GM12865 (cell line): ENCODE data around the gene PPCS.

ENCODE experiments used
- DNase-seq: peaks from one replicate; pipeline ENCODE4 v3.0.0; 2010; ENCODE audit warnings: low read depth
- H3K4me3 ChIP-seq: 2 replicates; pipeline ENCODE4 v1.5.1; 2011; ENCODE audit warnings: mild to moderate bottlenecking, low read depth, low read length, control low read depth
- CTCF ChIP-seq: IDR thresholded peaks from 2 replicates; pipeline ENCODE4 v1.5.1; 2011; ENCODE audit warnings: low read length, control low read depth, low read depth, inconsistent platforms; ENCODE audit not compliant: insufficient read depth; ENCODE audit errors: missing control alignments

PPCS gene

GRCh38 chr1:42450061-42450460 is 6.3 kb upstream of the PPCS start:
- no peak for TF ChIP-seq CTCF
- peak; percentile 7 for DNase-seq
- H3K4me3 ChIP-seq = no peak overlapping the region

GRCh38 chr1:42453386-42453785 is 3.0 kb upstream of the PPCS start:
- no peak for TF ChIP-seq CTCF
- no peak overlapping the region for H3K4me3 ChIP-seq
- no peak for DNase-seq

- no peak for DNase-seq
- H3K4me3 ChIP-seq = no peak overlapping the region
- no peak for TF ChIP-seq CTCF
Observed at GRCh38 chr1:42454403-42454802, 1.9 kb upstream of the PPCS start.

- peak; percentile 88 for DNase-seq
Observed at GRCh38 chr1:42456754-42457089, 379 bp downstream of the PPCS start.

GRCh38 chr1:42461196-42461595 is 4.9 kb downstream of the PPCS start:
- no peak overlapping the region for H3K4me3 ChIP-seq
- no peak for DNase-seq
- TF ChIP-seq CTCF = no peak

More at GRCh38 chr1:42456754-42457089, 379 bp downstream of the PPCS start:
- TF ChIP-seq CTCF = no peak
- peak overlapping the region; percentile 78 for H3K4me3 ChIP-seq

- peak; percentile 98 for DNase-seq
- H3K4me3 ChIP-seq = peak within 1 kb of the TSS; percentile 58
- TF ChIP-seq CTCF = no peak
Observed at GRCh38 chr1:42462828-42463763, 6.8 kb downstream of the PPCS start, which contains the start of gene CCDC30. TSS of gene CCDC30 (plus strand) at chr1:42463286. CDS start at chr1:42480552, 17,266 bp downstream.
